H9 (cell line): Measurements from ENCODE around the gene FOXM1. TPM values are rescaled to one million over a fixed set of nuclear protein-coding genes. Genes with fewer than 3 reads are reported as not detected.

ENCODE experiments used
- DNase-seq: peaks from one replicate; pipeline ENCODE4 v3.0.0-alpha.2; 2017
- H2AFZ ChIP-seq: one replicate; pipeline ENCODE4 v1.6.1; 2013; ENCODE audit warnings: mild to moderate bottlenecking, low read length, control low read depth, moderate library complexity
- H2AK5ac ChIP-seq: 2 replicates; pipeline ENCODE4 v1.6.1; 2013; ENCODE audit warnings: low read length, control low read depth, mixed read lengths; ENCODE audit not compliant: insufficient read length
- H2BK120ac ChIP-seq: one replicate; pipeline ENCODE4 v1.6.1; 2013; ENCODE audit warnings: low read depth, mild to moderate bottlenecking, low read length, control low read depth, inconsistent platforms; ENCODE audit not compliant: poor library complexity, severe bottlenecking
- H2BK12ac ChIP-seq: 2 replicates; pipeline ENCODE4 v1.6.1; 2013; ENCODE audit warnings: low read length, control low read depth, mixed read lengths, low read depth; ENCODE audit not compliant: insufficient read length
- H2BK15ac ChIP-seq: 2 replicates; pipeline ENCODE4 v1.6.1; 2013; ENCODE audit warnings: low read depth, low read length, control low read depth
- H2BK20ac ChIP-seq: one replicate; pipeline ENCODE4 v1.6.1; 2013; ENCODE audit warnings: low read depth, mild to moderate bottlenecking, low read length, control low read depth, inconsistent platforms; ENCODE audit not compliant: poor library complexity, severe bottlenecking
- H2BK5ac ChIP-seq: 2 replicates; pipeline ENCODE4 v1.6.1; 2013; ENCODE audit warnings: low read length, control low read depth, mixed read lengths; ENCODE audit not compliant: insufficient read length
- H3K14ac ChIP-seq: 2 replicates; pipeline ENCODE4 v1.6.1; 2013; ENCODE audit warnings: low read length, control low read depth; ENCODE audit not compliant: insufficient read depth
- H3K18ac ChIP-seq: 2 replicates; pipeline ENCODE4 v1.6.1; 2013; ENCODE audit warnings: low read depth, mild to moderate bottlenecking, mixed read lengths, low read length, control low read depth; ENCODE audit not compliant: insufficient read length
- H3K23ac ChIP-seq: 2 replicates; pipeline ENCODE4 v1.6.1; 2013; ENCODE audit warnings: low read length, control low read depth, mixed read lengths, low read depth; ENCODE audit not compliant: insufficient read length
- H3K23me2 ChIP-seq: 2 replicates; pipeline ENCODE4 v1.6.1; 2013; ENCODE audit warnings: low read depth, mild to moderate bottlenecking, mixed read lengths, low read length, control low read depth; ENCODE audit not compliant: insufficient read length, poor library complexity, severe bottlenecking
- H3K27ac ChIP-seq: 2 replicates; pipeline ENCODE4 v1.5.1; 2013; ENCODE audit warnings: low read length, control low read depth, mixed read lengths, low read depth; ENCODE audit not compliant: insufficient read length
- H3K27me3 ChIP-seq: 2 replicates; pipeline ENCODE4 v1.6.1; 2013; ENCODE audit warnings: low read length, control low read depth, inconsistent platforms; ENCODE audit not compliant: insufficient read depth
- H3K4ac ChIP-seq: 2 replicates; pipeline ENCODE4 v1.6.1; 2013; ENCODE audit warnings: low read depth, mild to moderate bottlenecking, control low read depth, inconsistent platforms, low read length, moderate library complexity
- H3K4me1 ChIP-seq: 2 replicates; pipeline ENCODE4 v1.6.1; 2013; ENCODE audit warnings: low read length, control low read depth, inconsistent platforms; ENCODE audit not compliant: insufficient read depth
- H3K4me2 ChIP-seq: 2 replicates; pipeline ENCODE4 v1.6.1; 2013; ENCODE audit warnings: low read length, control low read depth, mixed read lengths; ENCODE audit not compliant: insufficient read length, insufficient read depth
- H3K56ac ChIP-seq: 2 replicates; pipeline ENCODE4 v1.6.1; 2013; ENCODE audit warnings: low read depth, mild to moderate bottlenecking, mixed read lengths, low read length, control low read depth; ENCODE audit not compliant: insufficient read length
- H3K79me1 ChIP-seq: 2 replicates; pipeline ENCODE4 v1.6.1; 2013; ENCODE audit warnings: low read depth, mild to moderate bottlenecking, moderate library complexity, low read length, control low read depth, inconsistent platforms; ENCODE audit not compliant: insufficient read depth, poor library complexity, severe bottlenecking
- H3K79me2 ChIP-seq: 2 replicates; pipeline ENCODE4 v1.6.1; 2013; ENCODE audit warnings: low read length, control low read depth, inconsistent platforms; ENCODE audit not compliant: insufficient read depth
- H3K9ac ChIP-seq: 2 replicates; pipeline ENCODE4 v1.6.1; 2013; ENCODE audit warnings: low read length, control low read depth, mixed read lengths; ENCODE audit not compliant: insufficient read length; ENCODE audit errors: extremely low read depth
- H3K9me3 ChIP-seq: one replicate; pipeline ENCODE4 v1.6.1; 2013; ENCODE audit warnings: low read depth, low read length, inconsistent platforms; ENCODE audit not compliant: control insufficient read depth
- H3T11ph ChIP-seq: one replicate; pipeline ENCODE4 v1.6.1; 2013; ENCODE audit warnings: mild to moderate bottlenecking, low read length, control low read depth, inconsistent platforms
- H4K20me1 ChIP-seq: one replicate; pipeline ENCODE4 v1.6.1; 2013; ENCODE audit not compliant: control insufficient read depth, insufficient read length, insufficient read depth
- H4K5ac ChIP-seq: 2 replicates; pipeline ENCODE4 v1.6.1; 2013; ENCODE audit warnings: low read depth, mild to moderate bottlenecking, mixed read lengths, low read length, control low read depth; ENCODE audit not compliant: insufficient read length
- H4K8ac ChIP-seq: replicated peaks from 2 replicates; pipeline ENCODE4 v1.6.1; 2013; ENCODE audit warnings: low read length, control low read depth, mixed read lengths, low read depth; ENCODE audit not compliant: insufficient read length
- H4K91ac ChIP-seq: 2 replicates; pipeline ENCODE4 v1.6.1; 2013; ENCODE audit warnings: low read depth, mild to moderate bottlenecking, moderate library complexity, mixed read lengths, low read length, control low read depth; ENCODE audit not compliant: insufficient read length
- H3K27ac Mint-ChIP-seq, 3 experiments: 2 replicates in 2 of 3; 3 replicates in 1 of 3; pipeline ENCODE4 v1.8.0; 2020 to 2021; ENCODE audit warnings: mixed read lengths in 3 of 3, mild to moderate bottlenecking in 1 of 3, moderate library complexity in 1 of 3
- H3K27me3 Mint-ChIP-seq: 2 replicates; pipeline ENCODE4 v1.8.0; 2021; ENCODE audit warnings: low read depth, mild to moderate bottlenecking, moderate library complexity, mixed read lengths
- H3K36me3 Mint-ChIP-seq, 3 experiments: 2 replicates in 2 of 3; 3 replicates in 1 of 3; pipeline ENCODE4 v1.8.0; 2020 to 2021; ENCODE audit warnings: low read depth in 3 of 3, mixed read lengths in 3 of 3; ENCODE audit not compliant: insufficient read depth in 1 of 3
- H3K4me1 Mint-ChIP-seq, 2 experiments: 2 replicates each; pipeline ENCODE4 v1.8.0; 2020; ENCODE audit warnings: mixed read lengths in 2 of 2
- H3K4me3 Mint-ChIP-seq, 2 experiments: 2 replicates in 1 of 2; 3 replicates in 1 of 2; pipeline ENCODE4 v1.8.0; 2020 to 2021; ENCODE audit warnings: mild to moderate bottlenecking in 2 of 2, mixed read lengths in 2 of 2, moderate library complexity in 1 of 2
- H3K9me3 Mint-ChIP-seq, 2 experiments: 2 replicates in 1 of 2; 3 replicates in 1 of 2; pipeline ENCODE4 v1.8.0; 2020; ENCODE audit warnings: mild to moderate bottlenecking in 2 of 2, mixed read lengths in 2 of 2, moderate library complexity in 1 of 2
- WGBS: extraction: QIAGEN DNeasy Blood & Tissue Kit; methylation state at CpG from one replicate; pipeline ENCODE4 v1.1.7; 2013; ENCODE audit warnings: missing lambda C conversion rate, low lambda C conversion rate, mixed read lengths; ENCODE audit not compliant: insufficient read length; ENCODE audit errors: extremely low coverage; 5-methylcytosine and 5-hydroxymethylcytosine counted together
- total RNA-seq: library from RNA; stranded (reverse); gene quantifications from 2 replicates; pipeline ENCODE4 v1.2.1, GENCODE V29; 2021
- TF ChIP-seq, protein P1 (sequence below): fragments of 200-600 bp; sonication (generic); conservative IDR thresholded peaks from 3 replicates; pipeline ENCODE4 v1.8.0; 2021; ENCODE audit warnings: antibody characterized with exemption, mild to moderate bottlenecking

The FOXM1 gene
- total RNA-seq, 1 experiment from 2014 or later: 109 TPM

DNA sequence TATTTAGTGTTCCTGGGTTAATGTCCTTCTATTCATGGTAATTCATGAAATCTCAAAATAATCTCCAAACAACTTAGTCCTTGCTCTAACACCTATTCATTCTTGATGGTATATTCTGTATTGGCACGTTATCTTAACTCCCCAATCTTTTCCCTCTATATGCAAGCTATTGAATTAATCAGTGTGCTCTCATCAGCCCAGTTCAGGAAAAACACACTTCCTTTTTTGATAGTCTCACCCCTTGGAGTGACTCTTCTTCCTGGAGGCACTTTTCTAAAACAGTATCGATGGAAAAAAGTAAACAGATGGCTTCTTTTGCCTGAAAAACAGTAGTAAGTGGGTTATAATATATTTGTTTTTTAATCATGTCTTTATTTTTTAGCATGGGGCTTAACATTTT lies 42.3 kb upstream of the FOXM1 start:
- Histone ChIP-seq H2BK120ac (no peak overlapping the region), H3K4me2 (no peak overlapping the region), H2BK5ac (no peak overlapping the region), H3K27ac (no peak overlapping the region), H3K18ac (no peak overlapping the region), H3T11ph (no peak overlapping the region), H2BK20ac (no peak overlapping the region), H3K23ac (no peak overlapping the region), H3K4me1 (peaks cover 5% of the 10 kb centered on the region; the same call in 1 of the 2 replicates), H3K14ac (no peak overlapping the region), H2BK12ac (no peak overlapping the region), H3K56ac (no peak overlapping the region), H3K9ac (no peak overlapping the region), H4K20me1 (no peaks in the 10 kb centered on the region), H3K79me1 (no peaks in the 10 kb centered on the region), H2BK15ac (no peak overlapping the region), H4K91ac (no peak overlapping the region), H3K4ac (no peak overlapping the region), H4K5ac (no peak overlapping the region), H2AK5ac (no peak overlapping the region), H4K8ac (no peak overlapping the region), H3K27me3 (no peaks in the 10 kb centered on the region), H3K79me2 (no peaks in the 10 kb centered on the region), H3K23me2 (no peaks in the 10 kb centered on the region), H3K9me3 (no peaks in the 10 kb centered on the region), H2AFZ (no peak overlapping the region)
- H3K4me3 Mint-ChIP-seq: no peak overlapping the region
- peaks cover 6 to 34% (median 34%) of the 10 kb centered on the region in 3 experiments; a peak in 6 of 7 replicates for H3K36me3 Mint-ChIP-seq
- TF ChIP-seq, protein P1, sequence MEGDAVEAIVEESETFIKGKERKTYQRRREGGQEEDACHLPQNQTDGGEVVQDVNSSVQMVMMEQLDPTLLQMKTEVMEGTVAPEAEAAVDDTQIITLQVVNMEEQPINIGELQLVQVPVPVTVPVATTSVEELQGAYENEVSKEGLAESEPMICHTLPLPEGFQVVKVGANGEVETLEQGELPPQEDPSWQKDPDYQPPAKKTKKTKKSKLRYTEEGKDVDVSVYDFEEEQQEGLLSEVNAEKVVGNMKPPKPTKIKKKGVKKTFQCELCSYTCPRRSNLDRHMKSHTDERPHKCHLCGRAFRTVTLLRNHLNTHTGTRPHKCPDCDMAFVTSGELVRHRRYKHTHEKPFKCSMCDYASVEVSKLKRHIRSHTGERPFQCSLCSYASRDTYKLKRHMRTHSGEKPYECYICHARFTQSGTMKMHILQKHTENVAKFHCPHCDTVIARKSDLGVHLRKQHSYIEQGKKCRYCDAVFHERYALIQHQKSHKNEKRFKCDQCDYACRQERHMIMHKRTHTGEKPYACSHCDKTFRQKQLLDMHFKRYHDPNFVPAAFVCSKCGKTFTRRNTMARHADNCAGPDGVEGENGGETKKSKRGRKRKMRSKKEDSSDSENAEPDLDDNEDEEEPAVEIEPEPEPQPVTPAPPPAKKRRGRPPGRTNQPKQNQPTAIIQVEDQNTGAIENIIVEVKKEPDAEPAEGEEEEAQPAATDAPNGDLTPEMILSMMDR: no peak
- no peak for DNase-seq
- no peaks in the 10 kb centered on the region for H3K27me3 Mint-ChIP-seq
- no peaks in the 10 kb centered on the region; a peak in 1 of 5 replicates for H3K9me3 Mint-ChIP-seq
- peak overlapping the region in 1 of 3 experiments; percentile 1; a peak in 1 of 7 replicates for H3K27ac Mint-ChIP-seq
- H3K4me1 Mint-ChIP-seq: peaks cover 15 to 19% of the 10 kb centered on the region in 2 experiments
- WGBS: no CpG with 5 or more reads among the region's 2 CpGs
